Aorta (tissue), 5 donors: ENCODE measurements around the gene RBPMS2. TPM values are rescaled to one million over a fixed set of nuclear protein-coding genes. Genes with fewer than 3 reads are reported as not detected.

ENCODE experiments used
- ATAC-seq: fragments of 200-7000 bp; cut with Tn5 transposase; one replicate; pipeline ENCODE4 v1.9.1; 2022; ENCODE audit warnings: moderate library complexity; ENCODE audit not compliant: low FRiP score
- DNase-seq, 2 donors: peaks; one replicate each; pipeline ENCODE4 v3.0.0-alpha.2; 2020
- H3K27ac ChIP-seq, 2 donors: one replicate each; pipeline ENCODE4 v1.5.1; 2013; ENCODE audit warnings: low read length in 2 of 2, mild to moderate bottlenecking in 2 of 2, moderate library complexity in 2 of 2, control low read depth in 1 of 2, inconsistent platforms in 1 of 2, low read depth in 1 of 2
- H3K27me3 ChIP-seq, 2 donors: one replicate each; pipeline ENCODE4 v1.6.1; 2013; ENCODE audit warnings: control low read depth in 1 of 2, low read length in 1 of 2, mild to moderate bottlenecking in 1 of 2, moderate library complexity in 1 of 2; ENCODE audit not compliant: insufficient read depth in 2 of 2, control insufficient read depth in 1 of 2
- H3K36me3 ChIP-seq, 2 donors: one replicate each; pipeline ENCODE4 v1.6.1; 2013; ENCODE audit warnings: control low read depth in 1 of 2, low read length in 1 of 2, mild to moderate bottlenecking in 1 of 2; ENCODE audit not compliant: insufficient read depth in 2 of 2, control insufficient read depth in 1 of 2
- H3K4me1 ChIP-seq, 2 donors: one replicate each; pipeline ENCODE4 v1.6.1; 2013; ENCODE audit warnings: low read length in 2 of 2, control low read depth in 1 of 2, mild to moderate bottlenecking in 1 of 2, moderate library complexity in 1 of 2; ENCODE audit not compliant: insufficient read depth in 2 of 2, control insufficient read depth in 1 of 2
- H3K4me3 ChIP-seq, 2 donors: one replicate each; pipeline ENCODE4 v1.5.1; 2013; ENCODE audit warnings: low read length in 2 of 2, control low read depth in 1 of 2, mild to moderate bottlenecking in 1 of 2
- H3K9me3 ChIP-seq: one replicate; pipeline ENCODE4 v1.6.1; 2013; ENCODE audit warnings: mild to moderate bottlenecking, low read length; ENCODE audit not compliant: control insufficient read depth
- WGBS, 2 donors: extraction: QIAGEN DNeasy Blood & Tissue Kit; methylation state at CpG; one replicate each; pipeline ENCODE4 v1.1.7; 2013; 5-methylcytosine and 5-hydroxymethylcytosine counted together
- intact Hi-C, 2 donors: fragments of 100-400 bp; cut with DNase I; formaldehyde crosslinking; loops; one replicate each; pipeline versions ENCODE4 v1.14.2 to v1.15.0; 2022
- polyA plus RNA-seq, 2 donors: library from polyadenylated mRNA; stranded (reverse); fragments of 200-250 nt; gene quantifications; one replicate each; pipeline ENCODE4 v1.2.3, GENCODE V29; 2013
- total RNA-seq, 2 donors: library from RNA; stranded (reverse); fragmentation: NEBNext Ultra II Directional; extraction: Animal tissue kit (Norgen Biotek cat#: 25700); gene quantifications; one replicate each; pipeline ENCODE4 v1.2.1, GENCODE V29; 2021
- donor health status: healthy with polysubstance abuse.
- donor health status: Bipolar disorder and iron deficiency.
- donor health status: DM: no; HTN: no; CAD: no.
- donor health status: DM: no; HTN: no; CAD: no.
- donor health status: DM: yes; HTN: yes; CAD: no.

RBPMS2 gene
- total and polyA plus RNA-seq, 4 donors: 0.51 to 9.9 (median 4.0) TPM

GRCh38 chr15:64716452-64716851 lies 58.9 kb downstream of the RBPMS2 start:
- intact Hi-C loops: no loop called here
- Histone ChIP-seq H3K27me3 (no peaks in the 10 kb centered on the region), H3K36me3 (no peaks in the 10 kb centered on the region), H3K27ac (no peak overlapping the region), H3K9me3 (no peaks in the 10 kb centered on the region), H3K4me1 (no peaks in the 10 kb centered on the region), H3K4me3 (no peak overlapping the region)
- 92 to 94% methylated on average over 2 of the region's 2 CpGs for WGBS, 2 donors
- no peak for ATAC-seq
- DNase-seq: peak in 1 of 2 donors; percentile 9

DNA sequence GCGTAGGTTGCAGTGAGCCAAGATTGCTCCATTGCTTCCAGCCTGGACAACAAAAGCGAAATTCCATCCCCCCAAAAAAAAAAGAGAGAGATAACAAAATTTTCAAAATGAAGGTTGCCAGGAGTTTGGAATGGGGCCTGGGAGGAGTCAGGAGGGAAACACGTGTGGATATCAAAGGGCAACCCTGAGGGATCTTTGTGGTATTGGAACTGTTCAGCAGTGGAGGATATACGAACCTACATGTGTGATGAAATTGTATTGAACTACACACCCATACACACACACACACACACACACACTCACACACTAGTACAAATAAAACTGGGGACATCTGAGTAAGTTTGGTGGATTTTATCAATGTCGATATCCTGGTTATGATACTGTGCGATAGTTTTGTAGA lies 61.8 kb downstream of the RBPMS2 start:
- Histone ChIP-seq H3K36me3 (no peaks in the 10 kb centered on the region), H3K4me3 (no peak overlapping the region)
- ATAC-seq: no peak

DNA sequence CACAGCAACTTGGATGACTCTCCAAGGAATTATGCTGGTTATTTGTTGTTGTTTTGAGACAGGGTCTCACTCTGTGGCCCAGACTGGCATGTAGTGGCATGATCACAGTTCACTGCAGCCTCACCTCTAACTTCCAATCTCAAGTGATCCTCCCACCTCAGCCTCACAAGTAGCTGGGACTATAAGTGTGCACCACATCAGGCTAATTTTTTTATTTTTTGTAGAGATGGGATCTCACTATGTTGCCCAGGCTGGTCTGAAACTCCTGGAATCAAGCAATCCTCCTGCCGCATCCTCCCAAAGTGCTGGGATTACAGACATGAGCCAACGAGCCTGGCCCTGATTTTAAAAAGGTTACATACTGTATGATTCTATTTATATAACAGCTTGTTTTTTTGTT lies 63.0 kb downstream of the RBPMS2 start:
- Histone ChIP-seq H3K4me1 (no peaks in the 10 kb centered on the region), H3K4me3 (no peak overlapping the region), H3K9me3 (no peaks in the 10 kb centered on the region), H3K36me3 (no peaks in the 10 kb centered on the region), H3K27me3 (no peaks in the 10 kb centered on the region), H3K27ac (no peak overlapping the region)
- DNase-seq: peak in 1 of 2 donors; percentile 13
- intact Hi-C loops: no loop called here
- WGBS, 2 donors: 82 to 84% methylated on average over 2 of the region's 2 CpGs
- ATAC-seq: no peak

More for the DNA sequence above, 61.8 kb downstream of the RBPMS2 start:
- 79 to 86% methylated on average over 6 of the region's 6 CpGs for WGBS, 2 donors
- no peak overlapping the region for H3K27ac ChIP-seq
- no peak for DNase-seq
- no peaks in the 10 kb centered on the region for H3K4me1 ChIP-seq
- intact Hi-C loops: no loop called here
- H3K9me3 ChIP-seq: no peaks in the 10 kb centered on the region
- H3K27me3 ChIP-seq: no peaks in the 10 kb centered on the region

DNA sequence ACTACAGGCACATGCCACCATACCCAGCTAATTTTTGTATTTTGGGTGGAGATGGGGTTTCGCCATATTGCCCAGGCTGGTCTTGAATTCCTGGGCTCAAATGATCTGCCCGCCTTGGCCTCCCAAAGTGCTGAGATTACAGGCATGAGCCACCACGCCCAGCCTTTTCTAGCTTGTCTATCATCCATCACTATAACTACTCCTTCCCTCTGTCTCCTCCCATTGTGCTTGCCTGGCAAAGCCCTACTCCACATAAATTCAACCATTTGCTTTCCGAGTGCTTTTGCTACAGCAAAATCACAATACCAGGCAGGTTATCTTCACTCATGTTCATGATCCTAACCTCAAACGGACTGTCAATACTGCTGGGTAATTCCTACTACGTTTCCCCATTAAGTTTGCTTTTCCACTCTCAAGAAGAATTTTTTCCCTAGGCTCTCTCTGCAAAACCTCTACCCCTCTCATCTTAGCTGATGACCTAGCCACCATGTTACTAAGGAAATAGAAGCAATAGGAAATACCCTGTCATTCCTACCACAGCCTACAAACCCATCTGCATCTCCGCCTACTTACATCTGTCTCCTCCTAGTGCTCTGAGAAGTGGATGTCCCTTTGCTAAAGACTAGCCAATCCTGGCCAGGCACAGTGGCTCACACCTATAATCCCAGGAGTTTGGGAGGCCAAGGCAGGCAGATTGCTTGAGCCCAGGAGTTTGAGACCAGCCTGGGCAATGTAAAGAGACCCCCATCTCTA lies 64.5 kb downstream of the RBPMS2 start:
- no peak overlapping the region for H3K4me3 ChIP-seq
- no peak for ATAC-seq
- H3K36me3 ChIP-seq: no peaks in the 10 kb centered on the region
- no peaks in the 10 kb centered on the region for H3K4me1 ChIP-seq
- H3K27ac ChIP-seq: no peak overlapping the region
- WGBS, 2 donors: 89 to 95% methylated on average over 7 of the region's 7 CpGs
- H3K9me3 ChIP-seq: no peaks in the 10 kb centered on the region
- no peaks in the 10 kb centered on the region for H3K27me3 ChIP-seq
- peak in 1 of 2 donors; percentile 2 for DNase-seq
- intact Hi-C loops: no loop called here

- 90% methylated on average over 10 of the region's 10 CpGs for whole genome bisulfite sequencing, 2 donors
- no peak for ATAC-seq
- no peak overlapping the region for H3K27ac ChIP-seq
- H3K4me1 ChIP-seq: no peaks in the 10 kb centered on the region
- no peaks in the 10 kb centered on the region for H3K36me3 ChIP-seq
- intact Hi-C loops: no loop called here
- DNase-seq: peak; percentile 9 to 16
- no peaks in the 10 kb centered on the region for H3K27me3 ChIP-seq
- H3K9me3 ChIP-seq: no peaks in the 10 kb centered on the region
- H3K4me3 ChIP-seq: no peak overlapping the region
Observed at GRCh38 chr15:64706011-64706911, 69.1 kb downstream of the RBPMS2 start.

DNA sequence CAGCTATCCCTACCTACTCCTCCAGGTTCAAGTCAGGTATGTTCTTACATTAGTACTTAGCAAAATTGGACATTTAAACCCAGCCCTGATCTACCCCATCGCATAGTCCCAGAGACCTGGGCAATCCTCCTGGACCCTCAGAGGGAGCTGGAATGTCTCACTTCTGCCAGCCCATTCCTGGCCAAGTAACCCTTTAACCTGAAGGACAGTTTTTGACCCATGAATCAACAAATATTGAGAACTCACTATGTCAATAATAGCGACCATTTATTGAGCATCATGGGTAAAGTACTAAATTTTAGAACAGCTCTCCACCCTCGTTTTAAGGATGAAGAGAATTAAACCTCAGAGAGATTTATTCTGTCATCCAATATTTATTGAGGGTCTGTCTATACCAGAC lies 70.4 kb downstream of the RBPMS2 start:
- intact Hi-C loops: no loop called here
- no peak for DNase-seq
- no peak overlapping the region for H3K4me3 ChIP-seq
- H3K27ac ChIP-seq: no peak overlapping the region
- H3K9me3 ChIP-seq: no peaks in the 10 kb centered on the region
- peaks cover 0 to 2% of the 10 kb centered on the region in 2 donors for H3K4me1 ChIP-seq
- ATAC-seq: no peak
- 83 to 86% methylated on average over 3 of the region's 3 CpGs for WGBS, 2 donors
- no peaks in the 10 kb centered on the region for H3K36me3 ChIP-seq
- no peaks in the 10 kb centered on the region for H3K27me3 ChIP-seq

GRCh38 chr15:64703632-64703959 lies 71.8 kb downstream of the RBPMS2 start:
- Histone ChIP-seq H3K9me3 (no peaks in the 10 kb centered on the region), H3K27me3 (no peaks in the 10 kb centered on the region), H3K4me3 (peak overlapping the region; percentile 61 to 72), H3K27ac (peak overlapping the region in 1 of 2 donors; percentile 58), H3K4me1 (peaks cover 4 to 6% of the 10 kb centered on the region in 2 donors), H3K36me3 (no peaks in the 10 kb centered on the region)
- ATAC-seq (no peak), DNase-seq (no peak)
- whole genome bisulfite sequencing, 2 donors: 27 to 37% methylated on average over 7 of the region's 7 CpGs
- intact Hi-C loops: no loop called here

- Histone ChIP-seq H3K36me3 (no peaks in the 10 kb centered on the region), H3K9me3 (no peaks in the 10 kb centered on the region), H3K27me3 (no peaks in the 10 kb centered on the region), H3K27ac (peak overlapping the region in 1 of 2 donors; percentile 66), H3K4me3 (peak overlapping the region; percentile 68 to 72), H3K4me1 (peaks cover 4 to 8% of the 10 kb centered on the region in 2 donors)
- DNase-seq (peak; percentile 98 to 99), ATAC-seq (peak; percentile 97)
- WGBS, 2 donors: 0 to 1% methylated on average over 42 to 62 of the region's 62 CpGs
- intact Hi-C loops: no loop called here
Observed at GRCh38 chr15:64702816-64703631, 72.4 kb downstream of the RBPMS2 start.
